Subcutaneous adipose tissue (tissue), 4 donors: ENCODE data around the gene GLT1D1. TPM values are rescaled to one million over a fixed set of nuclear protein-coding genes. Genes with fewer than 3 reads are reported as not detected.

Experiments used
- total RNA-seq, 4 donors: library from RNA; depleted of rRNA; stranded (reverse); fragments of >200 nt; gene quantifications; one replicate each; pipeline ENCODE4 v1.1.0, GENCODE V29; 2016
- TF ChIP-seq, protein P1 (sequence below): fragments of 450-650 bp; IDR thresholded peaks from one replicate; pipeline ENCODE4 v1.5.1; 2016; ENCODE audit warnings: low read depth, mild to moderate bottlenecking, control low read depth, antibody characterized with exemption, moderate library complexity

Gene GLT1D1
- total RNA-seq, 4 donors from 2014 or later = 0.22 to 0.75 TPM; not detected in 2

DNA sequence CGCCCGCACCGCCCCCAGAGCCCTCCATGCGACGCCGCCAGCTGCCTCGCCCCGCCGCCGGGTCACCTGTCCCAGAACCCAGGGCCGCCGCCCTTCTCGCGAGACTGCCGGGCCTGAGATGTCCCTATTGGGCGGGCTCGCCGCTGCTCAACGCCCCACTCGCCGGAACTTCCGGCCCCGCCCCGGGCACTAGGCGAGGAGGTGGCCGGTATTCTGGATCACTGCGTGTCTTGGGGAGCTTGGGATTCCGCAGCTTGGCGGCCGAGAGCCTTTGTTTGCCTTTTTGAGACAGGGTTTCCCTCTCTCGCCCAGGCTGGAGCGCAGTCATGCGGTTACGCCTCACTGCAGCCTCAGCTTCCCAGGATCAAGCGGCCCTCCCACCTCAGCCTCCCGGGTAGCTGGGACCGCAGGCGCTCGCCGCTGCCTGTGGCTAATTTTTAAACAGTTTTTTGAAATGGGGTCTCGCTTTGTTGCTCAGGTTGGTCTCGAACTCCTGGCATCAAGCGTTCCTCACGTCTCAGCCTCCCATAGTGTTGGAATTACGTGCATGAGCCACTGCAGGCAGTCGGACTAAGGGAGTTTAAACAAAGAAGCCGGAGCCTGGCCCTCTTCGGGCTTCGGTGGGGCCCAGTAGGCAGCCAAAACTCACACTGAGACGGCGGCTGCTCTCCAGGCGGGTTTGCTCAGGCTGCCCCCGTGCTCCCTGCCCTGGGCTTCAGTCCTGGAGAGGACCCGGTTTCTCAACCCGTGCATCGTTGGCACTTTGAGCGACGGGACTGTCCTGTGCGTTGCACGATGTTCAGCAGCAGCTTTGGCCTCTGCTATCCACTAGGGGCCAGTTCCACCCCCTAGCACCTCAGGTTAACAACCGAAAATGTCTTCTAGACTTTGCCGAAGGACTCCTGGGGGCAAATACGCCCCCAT is 29.1 kb upstream of the GLT1D1 start, which contains the start of gene SLC15A4:
SLC15A4 (minus strand) TSS at position 43 of the 924 bp plus-strand sequence; CDS start at position 28, 15 bp downstream.
- TF ChIP-seq, protein P1, sequence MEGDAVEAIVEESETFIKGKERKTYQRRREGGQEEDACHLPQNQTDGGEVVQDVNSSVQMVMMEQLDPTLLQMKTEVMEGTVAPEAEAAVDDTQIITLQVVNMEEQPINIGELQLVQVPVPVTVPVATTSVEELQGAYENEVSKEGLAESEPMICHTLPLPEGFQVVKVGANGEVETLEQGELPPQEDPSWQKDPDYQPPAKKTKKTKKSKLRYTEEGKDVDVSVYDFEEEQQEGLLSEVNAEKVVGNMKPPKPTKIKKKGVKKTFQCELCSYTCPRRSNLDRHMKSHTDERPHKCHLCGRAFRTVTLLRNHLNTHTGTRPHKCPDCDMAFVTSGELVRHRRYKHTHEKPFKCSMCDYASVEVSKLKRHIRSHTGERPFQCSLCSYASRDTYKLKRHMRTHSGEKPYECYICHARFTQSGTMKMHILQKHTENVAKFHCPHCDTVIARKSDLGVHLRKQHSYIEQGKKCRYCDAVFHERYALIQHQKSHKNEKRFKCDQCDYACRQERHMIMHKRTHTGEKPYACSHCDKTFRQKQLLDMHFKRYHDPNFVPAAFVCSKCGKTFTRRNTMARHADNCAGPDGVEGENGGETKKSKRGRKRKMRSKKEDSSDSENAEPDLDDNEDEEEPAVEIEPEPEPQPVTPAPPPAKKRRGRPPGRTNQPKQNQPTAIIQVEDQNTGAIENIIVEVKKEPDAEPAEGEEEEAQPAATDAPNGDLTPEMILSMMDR = no peak

DNA sequence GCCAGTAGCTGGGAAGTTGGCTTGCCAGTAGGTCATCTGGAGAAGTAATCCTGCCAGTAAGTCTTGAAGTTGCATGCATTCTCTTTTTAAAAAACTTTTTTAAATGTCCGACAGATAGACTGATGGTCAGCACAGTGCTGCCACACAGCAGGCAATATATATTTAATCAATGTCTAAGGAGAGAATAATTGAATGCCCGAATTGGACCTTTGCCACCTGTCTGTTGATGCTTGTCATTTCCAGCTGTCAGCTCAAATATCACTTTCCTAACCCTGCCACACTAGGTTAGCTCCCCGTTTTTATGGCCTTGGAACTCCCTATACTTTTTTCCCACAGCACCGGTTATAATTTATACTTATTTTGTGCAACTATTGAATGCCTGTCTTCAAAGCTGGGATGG is 27.4 kb upstream of the GLT1D1 start:
- TF ChIP-seq, protein P1 = no peak

DNA sequence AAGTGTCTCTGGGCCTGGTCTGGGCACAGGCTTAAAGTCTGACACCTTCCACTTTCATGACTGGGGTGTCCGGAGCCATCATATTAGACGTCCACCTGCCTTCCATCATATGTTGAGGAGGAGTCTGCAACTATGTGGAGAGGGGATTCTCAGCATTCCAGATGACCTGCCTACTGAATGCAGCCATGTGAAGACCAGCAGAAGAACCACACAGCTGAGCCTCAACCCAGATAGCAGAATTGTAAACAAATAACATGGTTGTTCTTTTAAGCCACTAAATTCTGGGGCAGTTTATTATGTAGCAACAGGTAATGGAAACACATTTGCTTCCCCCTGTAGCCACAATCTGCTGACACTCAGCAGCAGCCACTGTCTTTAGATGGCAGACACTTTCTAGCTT is 25.6 kb upstream of the GLT1D1 start:
- TF ChIP-seq, protein P1 = no peak

DNA sequence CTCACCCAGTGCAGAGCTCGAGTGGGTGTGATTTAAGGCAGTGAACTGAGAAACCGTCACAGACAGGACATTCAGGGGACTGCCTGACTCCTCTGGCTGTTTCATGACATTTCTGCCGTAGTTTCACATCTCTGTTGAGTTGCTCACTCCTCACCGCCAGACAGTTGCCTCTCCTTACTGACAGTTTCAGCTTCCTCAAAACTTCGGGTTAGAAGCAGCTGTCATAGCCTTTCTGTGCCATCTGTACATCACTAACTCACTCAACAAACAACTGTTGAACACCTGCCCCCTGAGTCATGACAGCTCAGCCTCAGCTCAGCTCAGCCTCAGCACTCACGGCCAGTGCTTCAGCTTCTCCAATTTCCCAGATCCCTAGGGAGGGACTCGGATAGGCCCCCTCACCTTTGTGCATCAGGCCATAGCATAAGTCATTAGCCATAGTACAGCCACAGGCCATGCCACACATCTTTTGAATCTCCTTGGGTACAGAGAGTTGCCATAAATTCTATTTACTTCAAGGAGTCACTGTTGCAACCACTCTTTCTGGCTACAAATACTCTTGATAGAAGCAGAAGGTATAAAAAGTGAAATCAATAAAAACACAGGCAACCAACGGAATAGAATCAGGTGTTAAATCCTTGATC is 23.3 kb upstream of the GLT1D1 start:
- TF ChIP-seq, protein P1 = no peak

DNA sequence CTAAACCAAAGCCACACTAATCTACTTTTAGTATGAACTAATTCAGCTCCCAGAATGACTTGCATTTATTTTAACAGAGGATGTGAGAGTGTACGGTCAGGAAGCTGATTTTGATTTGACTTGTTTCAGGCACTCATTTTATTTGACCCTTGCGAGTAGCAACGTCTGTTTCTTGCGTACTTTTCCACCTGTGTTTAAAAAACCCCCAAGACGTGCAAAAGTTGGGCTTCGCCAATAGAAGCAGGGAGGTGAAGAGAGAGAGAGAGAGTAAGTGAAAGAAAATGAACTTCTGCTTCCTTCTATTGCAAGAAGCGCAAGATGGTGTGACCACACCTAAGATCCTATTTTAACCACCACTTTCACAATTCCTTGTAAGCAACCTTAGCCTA is 22.8 kb upstream of the GLT1D1 start:
- TF ChIP-seq, protein P1 = no peak

DNA sequence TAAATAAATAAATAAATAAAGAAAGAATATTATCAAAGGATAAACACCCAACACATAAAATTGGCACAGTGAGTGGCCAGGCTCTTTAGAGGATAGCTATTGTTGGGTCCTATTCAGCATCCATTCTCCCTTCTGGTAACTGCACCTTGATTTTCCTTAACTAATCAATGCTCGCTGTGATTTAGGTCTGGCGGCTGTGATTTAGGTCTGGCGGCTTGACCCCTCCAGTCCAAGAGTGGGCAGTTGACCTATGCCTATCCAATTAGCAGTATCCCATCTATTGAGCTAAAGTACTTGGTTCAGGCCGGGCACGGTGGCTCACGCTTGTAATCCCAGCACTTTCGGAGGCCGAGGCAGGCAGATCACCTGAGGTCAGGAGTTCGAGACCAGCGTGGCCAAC is 19.9 kb upstream of the GLT1D1 start:
- TF ChIP-seq, protein P1 = no peak

DNA sequence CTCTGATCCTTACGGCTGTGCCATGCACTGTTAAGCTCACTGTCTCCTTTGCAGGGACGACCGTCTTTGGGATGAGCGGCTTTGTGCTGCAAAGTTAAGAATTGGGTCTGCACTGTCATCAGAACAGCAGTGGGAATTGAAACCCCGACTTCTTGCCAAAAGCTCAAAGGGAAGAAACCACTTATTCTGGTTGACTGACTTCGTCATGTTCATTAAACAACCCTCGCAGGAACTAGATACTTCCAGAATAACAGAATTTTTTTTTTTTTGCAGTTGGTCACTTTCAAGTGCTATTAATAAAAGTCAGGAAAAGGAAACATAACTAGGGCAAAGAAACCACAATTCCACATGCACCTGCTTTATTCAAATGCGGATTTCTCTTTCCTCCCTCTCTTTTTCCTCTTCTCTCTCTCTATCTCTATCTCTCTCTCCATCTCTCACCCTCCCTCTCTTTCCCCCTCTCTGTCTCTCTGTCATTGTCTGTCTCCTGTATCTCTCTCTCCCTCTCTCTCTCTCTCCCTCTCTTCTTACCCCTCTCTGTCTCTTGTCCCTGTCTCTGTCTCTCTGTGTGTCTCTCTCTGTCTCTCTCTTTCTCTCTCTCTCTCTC is 12.3 kb upstream of the GLT1D1 start:
- TF ChIP-seq, protein P1 = no peak
